Astrocyte (in vitro differentiated cells and primary cell): Measurements from ENCODE around the gene CCSER1. TPM values are rescaled to one million over a fixed set of nuclear protein-coding genes. Genes with fewer than 3 reads are reported as not detected.

Experiments
- DNase-seq: peaks from one replicate; pipeline ENCODE4 v3.0.0-alpha.2; 2010; ENCODE audit warnings: low read depth
- FAIRE-seq: peaks from 2 replicates; lab custom pipeline; 2011; peaks lifted over from hg19 to GRCh38; lab: Jason Lieb, UNC
- H2AFZ ChIP-seq: 2 replicates; pipeline ENCODE4 v1.6.0; 2012; ENCODE audit warnings: low read depth, low read length, inconsistent platforms
- H3K27ac ChIP-seq: 2 replicates; pipeline ENCODE4 v1.5.1; 2011; ENCODE audit warnings: low read depth, low read length, inconsistent platforms
- H3K27me3 ChIP-seq: 2 replicates; pipeline ENCODE4 v1.6.0; 2011; ENCODE audit warnings: low read length, inconsistent platforms; ENCODE audit not compliant: insufficient read depth
- H3K36me3 ChIP-seq: 2 replicates; pipeline ENCODE4 v1.5.1; 2011; ENCODE audit warnings: low read length, inconsistent platforms; ENCODE audit not compliant: insufficient read depth
- H3K4me1 ChIP-seq: 2 replicates; pipeline ENCODE4 v1.5.1; 2011; ENCODE audit warnings: low read length, inconsistent platforms; ENCODE audit not compliant: insufficient read depth
- H3K4me2 ChIP-seq: 2 replicates; pipeline ENCODE4 v1.6.0; 2012; ENCODE audit warnings: low read length, inconsistent platforms
- H3K4me3 ChIP-seq: 2 replicates; pipeline ENCODE4 v1.5.1; 2011; ENCODE audit warnings: low read depth, mild to moderate bottlenecking, low read length, inconsistent platforms; ENCODE audit not compliant: insufficient read depth
- H3K79me2 ChIP-seq: 2 replicates; pipeline ENCODE4 v1.6.0; 2012; ENCODE audit warnings: mild to moderate bottlenecking, low read length, inconsistent platforms; ENCODE audit not compliant: insufficient read depth
- H3K9ac ChIP-seq: 2 replicates; pipeline ENCODE4 v1.6.0; 2012; ENCODE audit warnings: mild to moderate bottlenecking, low read length, inconsistent platforms
- H3K9me3 ChIP-seq: 2 replicates; pipeline ENCODE4 v1.5.1; 2012; ENCODE audit warnings: low read depth, mild to moderate bottlenecking, low read length, inconsistent platforms; ENCODE audit not compliant: insufficient read depth
- H4K20me1 ChIP-seq: 2 replicates; pipeline ENCODE4 v1.6.0; 2012; ENCODE audit warnings: low read length, inconsistent platforms; ENCODE audit not compliant: insufficient read depth
- H3K27ac Mint-ChIP-seq: one replicate; pipeline ENCODE4 v1.8.0; 2021; ENCODE audit warnings: mild to moderate bottlenecking, mixed read lengths; ENCODE audit not compliant: unreplicated experiment
- H3K27me3 Mint-ChIP-seq: one replicate; pipeline ENCODE4 v1.8.0; 2021; ENCODE audit warnings: low read depth, mixed read lengths; ENCODE audit not compliant: unreplicated experiment
- H3K36me3 Mint-ChIP-seq: one replicate; pipeline ENCODE4 v1.8.0; 2021; ENCODE audit warnings: low read depth, mixed read lengths; ENCODE audit not compliant: unreplicated experiment
- H3K4me1 Mint-ChIP-seq: one replicate; pipeline ENCODE4 v1.8.0; 2021; ENCODE audit warnings: low read depth, mixed read lengths; ENCODE audit not compliant: unreplicated experiment
- H3K4me3 Mint-ChIP-seq: one replicate; pipeline ENCODE4 v1.8.0; 2021; ENCODE audit warnings: mild to moderate bottlenecking, moderate library complexity, mixed read lengths; ENCODE audit not compliant: unreplicated experiment
- H3K9me3 Mint-ChIP-seq: one replicate; pipeline ENCODE4 v1.8.0; 2021; ENCODE audit warnings: mild to moderate bottlenecking, mixed read lengths; ENCODE audit not compliant: unreplicated experiment
- EZH2 ChIP-seq: IDR thresholded peaks from 2 replicates; pipeline ENCODE4 v1.6.1; 2012; ENCODE audit warnings: mild to moderate bottlenecking, low read length, inconsistent platforms; ENCODE audit not compliant: insufficient read depth
- total RNA-seq: library from RNA; stranded (reverse); gene quantifications from 2 replicates; pipeline ENCODE4 v1.2.1, GENCODE V29; 2021
- TF ChIP-seq, protein P1 (sequence below): IDR thresholded peaks from 2 replicates; pipeline ENCODE4 v1.5.1; 2011; ENCODE audit warnings: low read depth, mild to moderate bottlenecking, inconsistent platforms, low read length, moderate library complexity; ENCODE audit not compliant: insufficient read depth

The CCSER1 gene
- total RNA-seq, 1 donor from 2014 or later, result 2.2 TPM

DNA sequence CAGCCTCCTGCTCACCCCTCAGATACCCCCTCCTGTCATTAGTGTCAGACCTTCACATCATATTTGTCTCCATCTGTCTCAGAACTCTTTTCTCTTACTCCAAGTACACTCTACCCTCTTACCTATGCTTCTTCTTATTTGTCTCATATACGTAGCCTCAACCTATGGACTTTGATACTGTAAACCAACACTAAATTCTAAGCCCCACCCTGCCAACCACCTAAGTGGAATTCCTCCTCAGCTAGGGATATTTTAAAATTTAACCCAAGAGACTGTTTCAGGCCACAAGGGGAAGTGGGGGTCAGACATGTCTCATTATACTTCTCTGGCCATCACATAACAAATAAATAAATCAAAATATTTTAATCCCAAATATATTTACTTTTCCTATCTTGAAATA, 1398.4 kb downstream of the CCSER1 start:
- Histone ChIP-seq H3K9me3 (no peaks in the 10 kb centered on the region), H4K20me1 (no peaks in the 10 kb centered on the region), H3K4me2 (no peak overlapping the region), H3K4me3 (no peak overlapping the region), H3K36me3 (no peaks in the 10 kb centered on the region), H3K79me2 (no peaks in the 10 kb centered on the region), H3K27ac (no peak overlapping the region), H3K27me3 (no peaks in the 10 kb centered on the region), H3K9ac (no peak overlapping the region), H2AFZ (no peak overlapping the region), H3K4me1 (no peaks in the 10 kb centered on the region)
- Mint-ChIP-seq H3K4me1 (no peaks in the 10 kb centered on the region), H3K27ac (no peak overlapping the region), H3K9me3 (peaks cover 7% of the 10 kb centered on the region), H3K27me3 (no peaks in the 10 kb centered on the region), H3K36me3 (no peaks in the 10 kb centered on the region), H3K4me3 (no peak overlapping the region)
- DNase-seq, result no peak
- no peak for FAIRE-seq
- TF ChIP-seq, protein P1, sequence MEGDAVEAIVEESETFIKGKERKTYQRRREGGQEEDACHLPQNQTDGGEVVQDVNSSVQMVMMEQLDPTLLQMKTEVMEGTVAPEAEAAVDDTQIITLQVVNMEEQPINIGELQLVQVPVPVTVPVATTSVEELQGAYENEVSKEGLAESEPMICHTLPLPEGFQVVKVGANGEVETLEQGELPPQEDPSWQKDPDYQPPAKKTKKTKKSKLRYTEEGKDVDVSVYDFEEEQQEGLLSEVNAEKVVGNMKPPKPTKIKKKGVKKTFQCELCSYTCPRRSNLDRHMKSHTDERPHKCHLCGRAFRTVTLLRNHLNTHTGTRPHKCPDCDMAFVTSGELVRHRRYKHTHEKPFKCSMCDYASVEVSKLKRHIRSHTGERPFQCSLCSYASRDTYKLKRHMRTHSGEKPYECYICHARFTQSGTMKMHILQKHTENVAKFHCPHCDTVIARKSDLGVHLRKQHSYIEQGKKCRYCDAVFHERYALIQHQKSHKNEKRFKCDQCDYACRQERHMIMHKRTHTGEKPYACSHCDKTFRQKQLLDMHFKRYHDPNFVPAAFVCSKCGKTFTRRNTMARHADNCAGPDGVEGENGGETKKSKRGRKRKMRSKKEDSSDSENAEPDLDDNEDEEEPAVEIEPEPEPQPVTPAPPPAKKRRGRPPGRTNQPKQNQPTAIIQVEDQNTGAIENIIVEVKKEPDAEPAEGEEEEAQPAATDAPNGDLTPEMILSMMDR, result no peak
- no peak for TF ChIP-seq EZH2

DNA sequence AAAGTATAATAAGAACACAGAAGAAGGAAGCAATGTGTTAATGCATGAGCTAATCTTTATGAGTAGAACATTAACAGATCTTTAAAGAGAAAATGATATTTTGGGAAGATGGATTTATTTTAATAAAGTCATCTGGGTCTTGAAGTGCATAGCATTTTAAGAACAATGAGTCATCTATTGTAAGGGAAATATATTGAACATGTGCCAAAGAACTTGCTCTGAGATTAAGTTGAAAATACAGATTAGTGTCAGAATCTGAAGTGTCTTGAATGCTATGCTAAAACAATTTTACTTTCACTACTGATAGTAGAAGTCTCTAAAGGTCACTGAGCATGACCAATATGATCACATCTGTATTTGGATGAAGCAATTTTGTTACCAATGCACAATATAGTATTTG, 1399.9 kb downstream of the CCSER1 start:
- TF ChIP-seq, protein P1, result no peak
- TF ChIP-seq EZH2, result no peak
- Histone ChIP-seq H3K4me2 (no peak overlapping the region), H3K4me3 (no peak overlapping the region), H2AFZ (no peak overlapping the region), H3K36me3 (no peaks in the 10 kb centered on the region), H3K79me2 (no peaks in the 10 kb centered on the region), H3K27ac (no peak overlapping the region), H3K9me3 (no peaks in the 10 kb centered on the region), H3K9ac (no peak overlapping the region), H4K20me1 (no peaks in the 10 kb centered on the region), H3K4me1 (no peaks in the 10 kb centered on the region), H3K27me3 (no peaks in the 10 kb centered on the region)
- DNase-seq (no peak), FAIRE-seq (no peak)
- no peaks in the 10 kb centered on the region for H3K36me3 Mint-ChIP-seq
- no peaks in the 10 kb centered on the region for H3K27me3 Mint-ChIP-seq
- H3K4me1 Mint-ChIP-seq, result no peaks in the 10 kb centered on the region
- H3K27ac Mint-ChIP-seq, result no peak overlapping the region
- no peak overlapping the region for H3K4me3 Mint-ChIP-seq
- peaks cover 3% of the 10 kb centered on the region for H3K9me3 Mint-ChIP-seq

DNA sequence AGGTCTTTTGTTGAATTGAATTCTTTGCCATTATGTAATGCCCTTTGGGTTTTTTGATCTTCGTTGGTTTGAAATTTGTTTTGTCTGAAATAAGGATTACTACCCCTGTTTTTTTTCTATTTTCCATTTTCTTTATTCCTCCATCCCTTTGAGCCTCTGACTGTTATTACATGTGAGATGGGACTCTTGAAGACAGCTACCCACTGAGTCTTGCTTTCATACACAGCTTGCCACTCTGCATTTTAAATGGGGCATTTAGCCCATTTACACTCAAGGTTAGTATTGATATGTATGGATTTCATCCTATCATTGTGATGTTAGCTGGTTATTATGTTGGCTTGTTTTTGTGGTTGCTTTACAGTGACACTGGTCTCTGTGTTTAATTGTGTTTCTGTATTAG, 1440.4 kb downstream of the CCSER1 start:
- TF ChIP-seq EZH2, result no peak
- TF ChIP-seq, protein P1, result no peak
- Histone ChIP-seq H3K4me3 (no peak overlapping the region), H4K20me1 (no peaks in the 10 kb centered on the region), H3K27me3 (no peaks in the 10 kb centered on the region), H3K79me2 (no peaks in the 10 kb centered on the region), H3K9me3 (no peaks in the 10 kb centered on the region), H3K4me1 (no peaks in the 10 kb centered on the region), H3K4me2 (no peak overlapping the region), H3K36me3 (no peaks in the 10 kb centered on the region), H2AFZ (no peak overlapping the region), H3K9ac (no peak overlapping the region), H3K27ac (no peak overlapping the region)
- DNase-seq, result no peak
- Mint-ChIP-seq H3K9me3 (peaks cover 5% of the 10 kb centered on the region), H3K27ac (no peak overlapping the region), H3K27me3 (no peaks in the 10 kb centered on the region), H3K4me3 (no peak overlapping the region), H3K36me3 (no peaks in the 10 kb centered on the region), H3K4me1 (no peaks in the 10 kb centered on the region)
- no peak for FAIRE-seq
